GM15510 (cell line): ENCODE data around the gene TBC1D17.

ENCODE experiments used
- POLR2A ChIP-seq: IDR thresholded peaks from 3 replicates; pipeline ENCODE4 v1.6.1; 2011; ENCODE audit warnings: borderline replicate concordance; ENCODE audit not compliant: insufficient read length; ENCODE audit errors: extremely low read depth

Gene TBC1D17

GRCh38 chr19:49855676-49856573 lies 21.6 kb upstream of the TBC1D17 start:
- no peak for TF ChIP-seq POLR2A

GRCh38 chr19:49856574-49857021 lies 20.9 kb upstream of the TBC1D17 start:
- no peak for TF ChIP-seq POLR2A

GRCh38 chr19:49857061-49857837 lies 20.3 kb upstream of the TBC1D17 start:
- TF ChIP-seq POLR2A: peak; percentile 18

- no peak for TF ChIP-seq POLR2A
Measured at GRCh38 chr19:49857838-49858087, 19.7 kb upstream of the TBC1D17 start.

GRCh38 chr19:49858088-49858985 lies 19.2 kb upstream of the TBC1D17 start:
- TF ChIP-seq POLR2A: no peak

- TF ChIP-seq POLR2A: no peak
Measured at GRCh38 chr19:49859682-49860335, 17.7 kb upstream of the TBC1D17 start.

GRCh38 chr19:49860336-49861102 lies 17.0 kb upstream of the TBC1D17 start:
- TF ChIP-seq POLR2A: no peak

GRCh38 chr19:49861107-49861506 lies 16.4 kb upstream of the TBC1D17 start:
- no peak for TF ChIP-seq POLR2A

GRCh38 chr19:49861541-49862378 lies 15.7 kb upstream of the TBC1D17 start:
- TF ChIP-seq POLR2A: no peak

- TF ChIP-seq POLR2A: no peak
Measured at GRCh38 chr19:49862391-49863253, 14.9 kb upstream of the TBC1D17 start.

GRCh38 chr19:49863254-49863934 lies 14.1 kb upstream of the TBC1D17 start:
- TF ChIP-seq POLR2A: no peak
